ENCODE results near the gene SNAP29. TPM values are rescaled to one million over a fixed set of nuclear protein-coding genes. Genes with fewer than 3 reads are reported as not detected.
"Not testable (repeated sequence)": the region's sequence is repeated elsewhere in the genome, so short reads cannot be mapped to it uniquely, and the experiment has no call there.

Gene SNAP29
- total RNA-seq, 2 donors from 2014 or later = 23.2 to 29.2 TPM

- Mint-ChIP-seq H3K27me3 (no peaks in the 10 kb centered on the region), H3K36me3 (peaks cover 28% of the 10 kb centered on the region), H3K9me3 (no peaks in the 10 kb centered on the region), H3K27ac (peak overlapping the region in 1 of 2 donors; percentile 78), H3K4me1 (ENCODE audit: low read depth in 2 of 2) (peaks cover 0 to 14% of the 10 kb centered on the region in 2 donors), H3K4me3 (no peak overlapping the region)
- DNase-seq (ENCODE audit: low spot score) (peak; percentile 76), ATAC-seq (peak; percentile 86 to 97)
Observed at GRCh38 chr22:20885557-20886323, 26.9 kb downstream of the SNAP29 start.

- H3K4me3 Mint-ChIP-seq = no peak overlapping the region
- ATAC-seq (no peak), DNase-seq (ENCODE audit: low spot score) (no peak)
- H3K36me3 Mint-ChIP-seq = peaks cover 24% of the 10 kb centered on the region
- H3K4me1 Mint-ChIP-seq (ENCODE audit: low read depth in 2 of 2) = peaks cover 0 to 14% of the 10 kb centered on the region in 2 donors
- peak overlapping the region; percentile 1 to 4 for H3K27ac Mint-ChIP-seq
- no peaks in the 10 kb centered on the region for H3K9me3 Mint-ChIP-seq
- H3K27me3 Mint-ChIP-seq = no peaks in the 10 kb centered on the region
Observed at GRCh38 chr22:20887375-20887774, 28.6 kb downstream of the SNAP29 start.

- DNase-seq (ENCODE audit: low spot score) (no peak), ATAC-seq (no peak)
- peaks cover 0 to 14% of the 10 kb centered on the region in 2 donors for H3K4me1 Mint-ChIP-seq (ENCODE audit: low read depth in 2 of 2)
- no peaks in the 10 kb centered on the region for H3K9me3 Mint-ChIP-seq
- H3K27me3 Mint-ChIP-seq = no peaks in the 10 kb centered on the region
- H3K36me3 Mint-ChIP-seq = peaks cover 13% of the 10 kb centered on the region
- H3K4me3 Mint-ChIP-seq = no peak overlapping the region
- no peak overlapping the region for H3K27ac Mint-ChIP-seq
Observed at GRCh38 chr22:20889025-20889704, 30.4 kb downstream of the SNAP29 start.

- H3K27ac Mint-ChIP-seq = no peak overlapping the region
- no peak overlapping the region for H3K4me3 Mint-ChIP-seq
- H3K4me1 Mint-ChIP-seq (ENCODE audit: low read depth in 2 of 2) = peaks cover 0 to 11% of the 10 kb centered on the region in 2 donors
- no peaks in the 10 kb centered on the region for H3K27me3 Mint-ChIP-seq
- H3K36me3 Mint-ChIP-seq = peaks cover 13% of the 10 kb centered on the region
- DNase-seq (ENCODE audit: low spot score) (no peak), ATAC-seq (no peak)
- H3K9me3 Mint-ChIP-seq = no peaks in the 10 kb centered on the region
Observed at GRCh38 chr22:20889904-20890540, 31.2 kb downstream of the SNAP29 start.

GRCh38 chr22:20890975-20891374 lies 32.2 kb downstream of the SNAP29 start:
- H3K4me3 Mint-ChIP-seq = no peak overlapping the region
- no peak for DNase-seq (ENCODE audit: low spot score)
- H3K27ac Mint-ChIP-seq = no peak overlapping the region
- H3K27me3 Mint-ChIP-seq = no peaks in the 10 kb centered on the region
- H3K36me3 Mint-ChIP-seq = peaks cover 13% of the 10 kb centered on the region
- ATAC-seq = no peak
- no peaks in the 10 kb centered on the region for H3K9me3 Mint-ChIP-seq
- peaks cover 0 to 2% of the 10 kb centered on the region in 2 donors for H3K4me1 Mint-ChIP-seq (ENCODE audit: low read depth in 2 of 2)

GRCh38 chr22:20897737-20898136 lies 38.9 kb downstream of the SNAP29 start:
- not testable (repeated sequence) for H3K9me3 Mint-ChIP-seq; ATAC-seq; H3K27ac Mint-ChIP-seq; H3K4me3 Mint-ChIP-seq; H3K36me3 Mint-ChIP-seq; H3K27me3 Mint-ChIP-seq; DNase-seq (ENCODE audit: low spot score); H3K4me1 Mint-ChIP-seq (ENCODE audit: low read depth in 2 of 2)

- no peaks in the 10 kb centered on the region for H3K36me3 Mint-ChIP-seq
- peaks cover 0 to 3% of the 10 kb centered on the region in 2 donors for H3K4me1 Mint-ChIP-seq (ENCODE audit: low read depth in 2 of 2)
- ATAC-seq (no peak), DNase-seq (ENCODE audit: low spot score) (no peak)
- no peaks in the 10 kb centered on the region for H3K27me3 Mint-ChIP-seq
- no peak overlapping the region for H3K27ac Mint-ChIP-seq
- no peaks in the 10 kb centered on the region for H3K9me3 Mint-ChIP-seq
- no peak overlapping the region for H3K4me3 Mint-ChIP-seq
Observed at GRCh38 chr22:20899827-20900423, 41.1 kb downstream of the SNAP29 start.

- not testable (repeated sequence) for ATAC-seq; H3K4me3 Mint-ChIP-seq; H3K27me3 Mint-ChIP-seq; H3K9me3 Mint-ChIP-seq; H3K27ac Mint-ChIP-seq; DNase-seq (ENCODE audit: low spot score); H3K36me3 Mint-ChIP-seq; H3K4me1 Mint-ChIP-seq (ENCODE audit: low read depth in 2 of 2)
Observed at GRCh38 chr22:20901093-20902033, 42.6 kb downstream of the SNAP29 start.

GRCh38 chr22:20903093-20903492 lies 44.3 kb downstream of the SNAP29 start:
- no peaks in the 10 kb centered on the region for H3K36me3 Mint-ChIP-seq

GRCh38 chr22:20904008-20904979 lies 45.5 kb downstream of the SNAP29 start:
- H3K27ac Mint-ChIP-seq = peak overlapping the region in 1 of 2 donors; percentile 19
- peak; percentile 61 to 77 for ATAC-seq

More at GRCh38 chr22:20903093-20903492, 44.3 kb downstream of the SNAP29 start:
- no peak overlapping the region for H3K4me3 Mint-ChIP-seq
- H3K27ac Mint-ChIP-seq = no peak overlapping the region
- no peaks in the 10 kb centered on the region for H3K27me3 Mint-ChIP-seq
- ATAC-seq (no peak), DNase-seq (ENCODE audit: low spot score) (no peak)
- H3K9me3 Mint-ChIP-seq = no peaks in the 10 kb centered on the region
- peaks cover 0 to 5% of the 10 kb centered on the region in 2 donors for H3K4me1 Mint-ChIP-seq (ENCODE audit: low read depth in 2 of 2)

GRCh38 chr22:20904980-20905355 lies 46.2 kb downstream of the SNAP29 start:
- no peak for ATAC-seq
- Mint-ChIP-seq H3K27ac (peak overlapping the region in 1 of 2 donors; percentile 19), H3K4me1 (ENCODE audit: low read depth in 2 of 2) (peaks cover 2 to 5% of the 10 kb centered on the region in 2 donors), H3K36me3 (no peaks in the 10 kb centered on the region), H3K4me3 (no peak overlapping the region), H3K27me3 (no peaks in the 10 kb centered on the region), H3K9me3 (no peaks in the 10 kb centered on the region)
- no peak for DNase-seq (ENCODE audit: low spot score)

More at GRCh38 chr22:20904008-20904979, 45.5 kb downstream of the SNAP29 start:
- no peak overlapping the region for H3K4me3 Mint-ChIP-seq
- peaks cover 0 to 5% of the 10 kb centered on the region in 2 donors for H3K4me1 Mint-ChIP-seq (ENCODE audit: low read depth in 2 of 2)
- no peaks in the 10 kb centered on the region for H3K36me3 Mint-ChIP-seq
- H3K27me3 Mint-ChIP-seq = no peaks in the 10 kb centered on the region
- DNase-seq (ENCODE audit: low spot score) = no peak
- H3K9me3 Mint-ChIP-seq = no peaks in the 10 kb centered on the region

Data from natural killer cell treated with Interleukin-12 subunit alpha and Interleukin-12 subunit beta and Interleukin-15 and Interleukin-18, amount 100 ng/mL, for 72 hours (primary cell).